GM04504 (cell line): ENCODE measurements around the gene FAM47A.

Experiments
- DNase-seq: peaks from one replicate; pipeline ENCODE4 v3.0.0-alpha.2; 2012; ENCODE audit warnings: low read depth

The FAM47A gene

GRCh38 chrX:34132028-34132427 lies at the start of gene FAM47A:
TSS of gene FAM47A (minus strand) at chrX:34132314. CDS start at chrX:34132278, 36 bp downstream.
- DNase-seq = no peak

GRCh38 chrX:34147345-34147744 lies 15.2 kb upstream of the FAM47A start:
- DNase-seq = no peak

GRCh38 chrX:34146906-34147305 lies 14.8 kb upstream of the FAM47A start:
- DNase-seq = no peak

GRCh38 chrX:34144246-34144645 lies 12.1 kb upstream of the FAM47A start:
- DNase-seq = no peak

- no peak for DNase-seq
Measured at GRCh38 chrX:34140816-34141215, 8.7 kb upstream of the FAM47A start.

- no peak for DNase-seq
Measured at GRCh38 chrX:34130980-34131744, 952 bp downstream of the FAM47A start.

- no peak for DNase-seq
Measured at GRCh38 chrX:34130501-34130900, 1.6 kb downstream of the FAM47A start.

- no peak for DNase-seq
Measured at GRCh38 chrX:34126011-34126410, 6.1 kb downstream of the FAM47A start.

GRCh38 chrX:34119122-34119521 lies 13.0 kb downstream of the FAM47A start:
- no peak for DNase-seq

GRCh38 chrX:34112459-34112858 lies 19.7 kb downstream of the FAM47A start:
- no peak for DNase-seq
